Measurements from ENCODE around the gene ZSCAN18. TPM values are rescaled to one million over a fixed set of nuclear protein-coding genes. Genes with fewer than 3 reads are reported as not detected.
A peak's percentile ranks its signal among the peaks of the same experiment; 100 is the strongest.

Gene ZSCAN18
- total and polyA plus RNA-seq, 9 of the 15 experiments (the other 6 are each of a cell fraction or from before 2014, with no cell fraction given) = 0.07 to 1.9 (median 0.31) TPM; not detected in 1

DNA sequence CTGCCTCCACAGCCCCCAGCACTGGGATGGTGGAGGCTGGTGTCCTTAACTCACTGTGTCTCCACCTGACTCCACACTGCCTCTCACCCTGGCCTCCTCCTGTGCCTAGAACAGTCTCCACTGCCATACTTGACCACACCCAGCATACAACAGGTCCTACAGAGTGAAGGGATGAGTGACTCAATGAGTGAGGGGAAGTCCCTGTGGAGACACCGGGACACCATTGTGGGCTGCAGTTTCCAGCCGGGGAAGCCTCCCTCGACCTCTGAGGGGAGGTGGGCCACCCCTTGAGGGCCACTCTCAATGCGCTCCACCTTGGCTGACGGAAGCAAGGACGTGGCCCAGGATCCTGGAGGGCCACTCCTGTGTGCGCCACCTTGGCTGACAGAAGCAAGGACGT, 41.8 kb downstream of the ZSCAN18 start:
- Histone ChIP-seq H3K27ac (ENCODE audit: extremely low read depth, low read depth, low read length) (no peak overlapping the region), H3K9ac (ENCODE audit: insufficient read depth in 1 of 2, low read depth in 2 of 2, low read length in 2 of 2) (no peak overlapping the region), H3K4me3 (no peak overlapping the region), H3K9me1 (ENCODE audit: control insufficient read depth, insufficient read depth, low read length) (no peaks in the 10 kb centered on the region), H3K4me2 (ENCODE audit: insufficient read depth, low read length) (no peak overlapping the region), H3K36me3 (ENCODE audit: control insufficient read depth, insufficient read depth, low read length) (no peaks in the 10 kb centered on the region), H3K27me3 (ENCODE audit: control insufficient read depth in 2 of 2, insufficient read depth in 2 of 2, low read length in 2 of 2) (no peaks in the 10 kb centered on the region), H3K4me1 (replicated peaks in 1 of 2; ENCODE audit: control insufficient read depth in 2 of 2, insufficient read depth in 2 of 2, low read length in 2 of 2) (peaks cover 0 to 9% of the 10 kb centered on the region in 2 experiments; a peak in 2 of 5 replicates), H4K20me1 (replicated peaks; ENCODE audit: control insufficient read depth, insufficient read depth, low read length) (no peaks in the 10 kb centered on the region), H2AFZ (ENCODE audit: low read depth, low read length) (no peak overlapping the region), H3K79me2 (ENCODE audit: control insufficient read depth, insufficient read depth, low read length) (no peaks in the 10 kb centered on the region), H3K9me3 (replicated peaks; ENCODE audit: control insufficient read depth, insufficient read depth, low read depth, low read length) (no peaks in the 10 kb centered on the region)
- ATAC-seq = no peak
- intact Hi-C loops (cut with micrococcal nuclease) = no loop called here
- no peak for DNase-seq (ENCODE audit: extremely low read depth in 1 of 4, low spot score in 3 of 4)
- TF ChIP-seq ZKSCAN1 (IDR thresholded peaks at IDR 0.05; ENCODE audit: low read depth, low read length) (no peak), POLR2B (IDR thresholded peaks at IDR 0.05; ENCODE audit: low read depth, partially characterized antibody) (no peak)
- in situ Hi-C loops (cut with MboI) = no loop called here
- CTCF ChIA-PET (ENCODE audit: low intra/inter-chr PET ratio) = no interaction called here
- 10% methylated on average over 8 of the region's 8 CpGs for WGBS (ENCODE audit: insufficient coverage, low coverage, missing lambda C conversion rate)
- BruUV-seq (replicated peaks) = no TSS peak
- POLR2A ChIA-PET = no interaction called here
- no peak for FAIRE-seq

DNA sequence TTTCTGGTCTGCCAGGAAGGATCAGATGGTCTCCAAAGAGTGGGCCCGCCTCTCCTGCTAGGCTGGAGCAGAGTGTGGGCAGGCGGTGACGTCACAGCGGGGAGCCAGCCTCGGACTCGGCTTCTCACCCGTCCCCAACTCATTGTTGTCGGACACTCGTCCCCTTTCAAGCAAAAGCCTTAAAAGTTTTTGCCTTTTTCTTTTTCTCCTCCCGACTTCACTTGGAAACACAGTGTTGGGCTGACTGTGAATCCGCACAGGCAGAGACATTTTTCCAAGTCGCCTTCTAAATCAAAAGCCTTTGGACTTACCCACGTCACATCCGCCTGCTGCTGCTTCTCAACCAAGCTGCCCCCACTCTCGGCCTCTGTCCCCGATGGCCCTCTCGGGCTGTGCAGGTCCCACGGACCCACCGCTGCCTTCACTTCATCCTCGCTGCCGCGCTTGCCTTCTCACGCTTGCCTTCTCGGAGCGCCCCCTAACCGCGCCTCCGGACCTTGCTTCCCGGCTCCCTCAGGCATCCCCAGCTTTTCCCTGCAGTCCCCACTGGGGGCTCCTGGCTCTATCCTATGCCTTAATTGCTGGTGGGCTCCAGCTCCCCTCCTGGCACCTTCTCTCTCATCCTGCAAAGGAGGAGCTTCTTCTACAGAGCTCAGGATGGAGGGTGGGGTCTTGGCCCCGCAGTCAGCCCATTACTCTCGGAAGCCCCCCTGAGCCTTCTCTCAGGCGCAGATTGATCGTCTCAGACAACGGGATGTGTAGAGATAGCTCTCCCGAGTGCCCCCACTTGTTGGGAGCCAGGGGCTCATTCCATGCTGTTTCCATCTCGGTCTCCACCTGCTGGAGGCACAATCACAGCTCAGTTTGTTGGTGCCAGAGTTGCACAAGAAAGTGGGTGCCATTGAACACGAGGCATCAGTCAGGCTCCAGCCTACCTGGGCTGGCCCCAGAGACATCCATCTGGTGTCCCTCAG, 42.8 kb downstream of the ZSCAN18 start:
- Histone ChIP-seq H3K4me2 (ENCODE audit: insufficient read depth, low read length) (no peak overlapping the region), H3K79me2 (ENCODE audit: control insufficient read depth, insufficient read depth, low read length) (no peaks in the 10 kb centered on the region), H3K27me3 (ENCODE audit: control insufficient read depth in 2 of 2, insufficient read depth in 2 of 2, low read length in 2 of 2) (no peaks in the 10 kb centered on the region), H3K9me1 (ENCODE audit: control insufficient read depth, insufficient read depth, low read length) (no peaks in the 10 kb centered on the region), H3K9ac (ENCODE audit: insufficient read depth in 1 of 2, low read depth in 2 of 2, low read length in 2 of 2) (no peak overlapping the region), H3K4me3 (no peak overlapping the region), H2AFZ (ENCODE audit: low read depth, low read length) (no peak overlapping the region), H3K36me3 (ENCODE audit: control insufficient read depth, insufficient read depth, low read length) (no peaks in the 10 kb centered on the region), H4K20me1 (replicated peaks; ENCODE audit: control insufficient read depth, insufficient read depth, low read length) (no peaks in the 10 kb centered on the region), H3K27ac (ENCODE audit: extremely low read depth, low read depth, low read length) (no peak overlapping the region), H3K4me1 (replicated peaks in 1 of 2; ENCODE audit: control insufficient read depth in 2 of 2, insufficient read depth in 2 of 2, low read length in 2 of 2) (peaks cover 0 to 8% of the 10 kb centered on the region in 2 experiments; a peak in 2 of 5 replicates), H3K9me3 (replicated peaks; ENCODE audit: control insufficient read depth, insufficient read depth, low read depth, low read length) (no peaks in the 10 kb centered on the region)
- WGBS (ENCODE audit: insufficient coverage, low coverage, missing lambda C conversion rate) = 2% methylated on average over 28 of the region's 37 CpGs
- ATAC-seq (no peak), FAIRE-seq (no peak), DNase-seq (ENCODE audit: extremely low read depth in 1 of 4, low spot score in 3 of 4) (no peak)
- in situ Hi-C loops (cut with MboI) (no loop called here), intact Hi-C loops (cut with micrococcal nuclease) (no loop called here)
- ChIA-PET CTCF (ENCODE audit: low intra/inter-chr PET ratio) (no interaction called here), POLR2A (no interaction called here)
- BruUV-seq (replicated peaks) = no TSS peak
- TF ChIP-seq CBX1 (IDR thresholded peaks at IDR 0.05; ENCODE audit: low read depth) (no peak), CREM (IDR thresholded peaks at IDR 0.05; ENCODE audit: low read depth) (peak; percentile 23; the same call in 1 of the 2 replicates)
- TF ChIP-seq, protein P1, sequence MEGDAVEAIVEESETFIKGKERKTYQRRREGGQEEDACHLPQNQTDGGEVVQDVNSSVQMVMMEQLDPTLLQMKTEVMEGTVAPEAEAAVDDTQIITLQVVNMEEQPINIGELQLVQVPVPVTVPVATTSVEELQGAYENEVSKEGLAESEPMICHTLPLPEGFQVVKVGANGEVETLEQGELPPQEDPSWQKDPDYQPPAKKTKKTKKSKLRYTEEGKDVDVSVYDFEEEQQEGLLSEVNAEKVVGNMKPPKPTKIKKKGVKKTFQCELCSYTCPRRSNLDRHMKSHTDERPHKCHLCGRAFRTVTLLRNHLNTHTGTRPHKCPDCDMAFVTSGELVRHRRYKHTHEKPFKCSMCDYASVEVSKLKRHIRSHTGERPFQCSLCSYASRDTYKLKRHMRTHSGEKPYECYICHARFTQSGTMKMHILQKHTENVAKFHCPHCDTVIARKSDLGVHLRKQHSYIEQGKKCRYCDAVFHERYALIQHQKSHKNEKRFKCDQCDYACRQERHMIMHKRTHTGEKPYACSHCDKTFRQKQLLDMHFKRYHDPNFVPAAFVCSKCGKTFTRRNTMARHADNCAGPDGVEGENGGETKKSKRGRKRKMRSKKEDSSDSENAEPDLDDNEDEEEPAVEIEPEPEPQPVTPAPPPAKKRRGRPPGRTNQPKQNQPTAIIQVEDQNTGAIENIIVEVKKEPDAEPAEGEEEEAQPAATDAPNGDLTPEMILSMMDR (IDR thresholded peaks at IDR 0.05 in 2 of 3, conservative IDR thresholded peaks at IDR 0.05 in 1 of 3; ENCODE audit: insufficient read depth in 2 of 3, low read depth in 1 of 3, low read length in 3 of 3) = peak in 2 of 3 experiments; percentile 16 to 17; a peak in 2 of 6 replicates
